H7 (cell line): ENCODE results near the gene KLHL35. TPM values are rescaled to one million over a fixed set of nuclear protein-coding genes. Genes with fewer than 3 reads are reported as not detected.
"Not testable (repeated sequence)": the region's sequence is repeated elsewhere in the genome, so short reads cannot be mapped to it uniquely, and the experiment has no call there.

Source experiments
- DNase-seq: peaks from one replicate; pipeline ENCODE4 v3.0.0; 2012
- H3K27me3 ChIP-seq: 2 replicates; pipeline ENCODE4 v1.6.0; 2011; ENCODE audit warnings: mild to moderate bottlenecking, low read length; ENCODE audit not compliant: control insufficient read depth, insufficient read depth
- H3K36me3 ChIP-seq: replicated peaks from 2 replicates; pipeline ENCODE4 v1.5.1; 2011; ENCODE audit warnings: low read length; ENCODE audit not compliant: control insufficient read depth, insufficient read depth
- H3K4me3 ChIP-seq: 2 replicates; pipeline ENCODE4 v1.5.1; 2011; ENCODE audit warnings: low read depth, mild to moderate bottlenecking, control low read depth, low read length, moderate library complexity; ENCODE audit not compliant: insufficient read depth
- total RNA-seq: library from RNA; depleted of rRNA; stranded (reverse); fragments of >200 nt; shearing (Covaris generic); gene quantifications from 2 replicates; pipeline ENCODE4 v1.2.3, GENCODE V29; 2014; rRNA removed

Gene KLHL35
- total RNA-seq, 1 experiment from 2014 or later, result 1.2 TPM

- no peak overlapping the region for H3K4me3 ChIP-seq
- no peaks in the 10 kb centered on the region for H3K27me3 ChIP-seq
- no peaks in the 10 kb centered on the region for H3K36me3 ChIP-seq
- peak; percentile 92 for DNase-seq
These were observed 48.4 kb downstream of the KLHL35 start for GRCh38 chr11:75384438-75385080.

- no peak overlapping the region for H3K4me3 ChIP-seq
- H3K27me3 ChIP-seq, result no peaks in the 10 kb centered on the region
- no peaks in the 10 kb centered on the region for H3K36me3 ChIP-seq
- DNase-seq, result peak; percentile 80
These were observed 49.8 kb downstream of the KLHL35 start for GRCh38 chr11:75383246-75383645.

- no peak for DNase-seq
- Histone ChIP-seq H3K4me3 (no peak overlapping the region), H3K27me3 (no peaks in the 10 kb centered on the region), H3K36me3 (no peaks in the 10 kb centered on the region)
These were observed 52.1 kb downstream of the KLHL35 start for GRCh38 chr11:75380716-75381420.

GRCh38 chr11:75380245-75380644 is 52.8 kb downstream of the KLHL35 start:
- no peak for DNase-seq
- H3K36me3 ChIP-seq, result no peaks in the 10 kb centered on the region
- no peaks in the 10 kb centered on the region for H3K27me3 ChIP-seq
- H3K4me3 ChIP-seq, result no peak overlapping the region

- not testable (repeated sequence) for H3K27me3 ChIP-seq, H3K36me3 ChIP-seq, DNase-seq, H3K4me3 ChIP-seq
These were observed 54.2 kb downstream of the KLHL35 start for GRCh38 chr11:75378776-75379175.

- no peak overlapping the region for H3K4me3 ChIP-seq
- DNase-seq, result peak; percentile 60
- no peaks in the 10 kb centered on the region for H3K27me3 ChIP-seq
- no peaks in the 10 kb centered on the region for H3K36me3 ChIP-seq
These were observed 56.8 kb downstream of the KLHL35 start for GRCh38 chr11:75376175-75376574.

GRCh38 chr11:75375626-75376025 is 57.4 kb downstream of the KLHL35 start:
- Histone ChIP-seq H3K4me3 (no peak overlapping the region), H3K27me3 (no peaks in the 10 kb centered on the region), H3K36me3 (no peaks in the 10 kb centered on the region)
- DNase-seq, result no peak

GRCh38 chr11:75374646-75375045 is 58.4 kb downstream of the KLHL35 start:
- DNase-seq, result no peak
- no peaks in the 10 kb centered on the region for H3K36me3 ChIP-seq
- H3K4me3 ChIP-seq, result no peak overlapping the region
- H3K27me3 ChIP-seq, result no peaks in the 10 kb centered on the region

- Histone ChIP-seq H3K4me3 (no peak overlapping the region), H3K27me3 (no peaks in the 10 kb centered on the region), H3K36me3 (no peaks in the 10 kb centered on the region)
- DNase-seq, result no peak
These were observed 59.8 kb downstream of the KLHL35 start for GRCh38 chr11:75373201-75373600.

Other genes starting within 250 kb of the KLHL35 start
- gene TPBGL, start 192.4 kb downstream of the KLHL35 start, total RNA-seq, result not detected in 2 replicates
- gene ARRB1, start 81.5 kb downstream of the KLHL35 start, total RNA-seq, result 110 and 116 TPM in 2 replicates
- gene RPS3, start 33.7 kb downstream of the KLHL35 start, total RNA-seq, result 2,195 and 2,298 TPM in 2 replicates
- gene GDPD5, start 92.7 kb upstream of the KLHL35 start, total RNA-seq, result 11.2 and 12.5 TPM in 2 replicates
- 540 and 638 TPM in 2 replicates for gene SERPINH1, start 129.1 kb upstream of the KLHL35 start, total RNA-seq
- gene MAP6, start 235.8 kb upstream of the KLHL35 start, total RNA-seq, result 0.31 and 0.44 TPM in 2 replicates